ENCODE measurements around the gene CRIM1. TPM values are rescaled to one million over a fixed set of nuclear protein-coding genes. Genes with fewer than 3 reads are reported as not detected.
"Not testable (repeated sequence)": the region's sequence is repeated elsewhere in the genome, so short reads cannot be mapped to it uniquely, and the experiment has no call there.

CRIM1 gene, protein sequence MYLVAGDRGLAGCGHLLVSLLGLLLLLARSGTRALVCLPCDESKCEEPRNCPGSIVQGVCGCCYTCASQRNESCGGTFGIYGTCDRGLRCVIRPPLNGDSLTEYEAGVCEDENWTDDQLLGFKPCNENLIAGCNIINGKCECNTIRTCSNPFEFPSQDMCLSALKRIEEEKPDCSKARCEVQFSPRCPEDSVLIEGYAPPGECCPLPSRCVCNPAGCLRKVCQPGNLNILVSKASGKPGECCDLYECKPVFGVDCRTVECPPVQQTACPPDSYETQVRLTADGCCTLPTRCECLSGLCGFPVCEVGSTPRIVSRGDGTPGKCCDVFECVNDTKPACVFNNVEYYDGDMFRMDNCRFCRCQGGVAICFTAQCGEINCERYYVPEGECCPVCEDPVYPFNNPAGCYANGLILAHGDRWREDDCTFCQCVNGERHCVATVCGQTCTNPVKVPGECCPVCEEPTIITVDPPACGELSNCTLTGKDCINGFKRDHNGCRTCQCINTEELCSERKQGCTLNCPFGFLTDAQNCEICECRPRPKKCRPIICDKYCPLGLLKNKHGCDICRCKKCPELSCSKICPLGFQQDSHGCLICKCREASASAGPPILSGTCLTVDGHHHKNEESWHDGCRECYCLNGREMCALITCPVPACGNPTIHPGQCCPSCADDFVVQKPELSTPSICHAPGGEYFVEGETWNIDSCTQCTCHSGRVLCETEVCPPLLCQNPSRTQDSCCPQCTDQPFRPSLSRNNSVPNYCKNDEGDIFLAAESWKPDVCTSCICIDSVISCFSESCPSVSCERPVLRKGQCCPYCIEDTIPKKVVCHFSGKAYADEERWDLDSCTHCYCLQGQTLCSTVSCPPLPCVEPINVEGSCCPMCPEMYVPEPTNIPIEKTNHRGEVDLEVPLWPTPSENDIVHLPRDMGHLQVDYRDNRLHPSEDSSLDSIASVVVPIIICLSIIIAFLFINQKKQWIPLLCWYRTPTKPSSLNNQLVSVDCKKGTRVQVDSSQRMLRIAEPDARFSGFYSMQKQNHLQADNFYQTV
- total RNA-seq (ENCODE audit: low replicate concordance), result 100 and 108 TPM in 2 replicates

DNA sequence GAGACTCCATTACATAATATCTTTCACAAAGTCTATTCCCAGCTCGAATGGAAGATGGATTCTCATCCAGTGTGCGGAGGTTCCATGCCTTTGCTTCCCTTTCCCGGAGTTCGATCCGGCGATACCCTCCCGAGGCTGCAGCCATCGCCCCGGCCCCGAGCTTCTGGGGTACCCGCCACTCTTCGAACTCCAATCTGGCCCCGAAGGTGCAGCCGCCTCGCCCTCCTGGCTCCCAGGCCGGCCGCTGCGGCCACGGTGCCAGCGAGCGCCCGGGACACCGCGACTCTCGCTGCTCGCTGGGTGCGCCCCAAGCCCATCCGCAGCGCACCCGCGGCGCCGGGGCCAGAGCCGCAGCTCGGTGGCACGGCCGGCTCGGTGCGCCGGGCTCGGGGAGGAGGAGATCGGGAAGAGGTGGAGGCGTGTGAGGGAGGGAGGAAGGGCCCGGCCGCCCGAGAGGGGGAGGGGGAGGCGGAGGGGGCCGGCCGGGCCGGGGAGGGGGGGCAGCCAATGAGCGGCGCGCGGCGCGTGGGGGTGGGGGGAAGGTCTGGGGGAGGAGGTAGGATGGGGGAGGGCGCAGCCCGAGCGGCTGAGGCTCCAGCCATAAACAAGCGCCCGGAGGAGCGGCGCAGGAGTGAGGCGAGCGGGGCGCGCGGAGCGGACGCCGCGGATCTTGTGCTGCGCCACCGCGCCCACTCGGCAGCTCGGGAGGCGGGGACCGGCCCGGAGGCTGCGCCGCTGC is at the start of gene CRIM1:
Gene CRIM1 (plus strand): TSS at position 628 of the 739 bp plus-strand sequence. CDS start 515 bp downstream, outside the sequence.
- DNase-seq (ENCODE audit: low read depth), result peak; percentile 90
- TF ChIP-seq, protein P1, sequence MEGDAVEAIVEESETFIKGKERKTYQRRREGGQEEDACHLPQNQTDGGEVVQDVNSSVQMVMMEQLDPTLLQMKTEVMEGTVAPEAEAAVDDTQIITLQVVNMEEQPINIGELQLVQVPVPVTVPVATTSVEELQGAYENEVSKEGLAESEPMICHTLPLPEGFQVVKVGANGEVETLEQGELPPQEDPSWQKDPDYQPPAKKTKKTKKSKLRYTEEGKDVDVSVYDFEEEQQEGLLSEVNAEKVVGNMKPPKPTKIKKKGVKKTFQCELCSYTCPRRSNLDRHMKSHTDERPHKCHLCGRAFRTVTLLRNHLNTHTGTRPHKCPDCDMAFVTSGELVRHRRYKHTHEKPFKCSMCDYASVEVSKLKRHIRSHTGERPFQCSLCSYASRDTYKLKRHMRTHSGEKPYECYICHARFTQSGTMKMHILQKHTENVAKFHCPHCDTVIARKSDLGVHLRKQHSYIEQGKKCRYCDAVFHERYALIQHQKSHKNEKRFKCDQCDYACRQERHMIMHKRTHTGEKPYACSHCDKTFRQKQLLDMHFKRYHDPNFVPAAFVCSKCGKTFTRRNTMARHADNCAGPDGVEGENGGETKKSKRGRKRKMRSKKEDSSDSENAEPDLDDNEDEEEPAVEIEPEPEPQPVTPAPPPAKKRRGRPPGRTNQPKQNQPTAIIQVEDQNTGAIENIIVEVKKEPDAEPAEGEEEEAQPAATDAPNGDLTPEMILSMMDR (IDR thresholded peaks at IDR 0.05; ENCODE audit: insufficient read depth, low read length), result no peak
- H3K4me3 ChIP-seq (ENCODE audit: low read depth, low read length), result peak within 1 kb of the TSS; percentile 94

GRCh38 chr2:36307441-36307840 is 48.1 kb upstream of the CRIM1 start:
- TF ChIP-seq, protein P1 (IDR thresholded peaks at IDR 0.05; ENCODE audit: insufficient read depth, low read length), result no peak
- H3K4me3 ChIP-seq (ENCODE audit: low read depth, low read length), result no peak overlapping the region
- no peak for DNase-seq (ENCODE audit: low read depth)

- DNase-seq (ENCODE audit: low read depth); H3K4me3 ChIP-seq (ENCODE audit: low read depth, low read length): not testable (repeated sequence)
Measured at GRCh38 chr2:36310444-36310843, 45.1 kb upstream of the CRIM1 start.

DNA sequence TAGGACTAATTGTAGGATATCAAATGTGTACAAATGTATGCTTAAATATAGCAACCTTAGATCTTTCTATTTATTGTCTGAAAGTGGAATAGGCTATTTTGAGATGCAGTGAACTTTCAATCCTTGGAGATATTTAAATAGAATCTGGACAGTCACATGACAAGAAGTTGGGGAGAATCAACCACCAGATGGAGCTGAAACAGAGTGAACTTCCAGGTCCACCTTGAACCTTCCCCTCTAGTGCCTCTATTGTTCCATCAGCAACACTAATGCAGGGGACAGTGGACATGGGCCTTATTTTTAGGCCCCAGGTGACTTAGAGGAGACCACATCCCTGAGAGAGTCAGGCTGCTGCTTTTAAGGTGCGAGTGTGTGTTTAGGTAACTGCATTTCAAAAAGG is 37.0 kb upstream of the CRIM1 start:
- no peak overlapping the region for H3K4me3 ChIP-seq (ENCODE audit: low read depth, low read length)
- peak; percentile 9 for DNase-seq (ENCODE audit: low read depth)
- TF ChIP-seq, protein P1 (IDR thresholded peaks at IDR 0.05; ENCODE audit: insufficient read depth, low read length), result peak; percentile 11

DNA sequence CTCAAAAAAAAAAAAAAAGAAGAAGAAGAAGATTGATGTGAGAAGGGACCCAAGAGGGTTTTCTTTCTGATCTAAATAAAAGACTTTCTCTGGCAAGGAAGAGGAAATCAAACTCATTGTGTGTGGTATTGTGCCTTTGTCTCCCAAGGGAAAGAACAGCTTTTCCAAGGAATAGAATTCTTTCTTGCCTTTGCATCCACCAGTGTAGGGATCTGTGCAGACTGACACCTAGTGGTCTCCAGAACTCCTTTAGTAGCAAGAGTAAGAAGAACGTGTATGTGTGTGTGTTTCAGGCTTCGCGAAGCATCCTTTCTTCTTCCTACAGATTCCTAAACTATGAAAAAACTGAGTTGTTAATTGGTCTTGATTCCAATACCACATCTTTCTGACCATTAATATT is 33.5 kb upstream of the CRIM1 start:
- H3K4me3 ChIP-seq (ENCODE audit: low read depth, low read length), result no peak overlapping the region
- peak; percentile 73 for DNase-seq (ENCODE audit: low read depth)
- TF ChIP-seq, protein P1 (IDR thresholded peaks at IDR 0.05; ENCODE audit: insufficient read depth, low read length), result peak; percentile 72

DNA sequence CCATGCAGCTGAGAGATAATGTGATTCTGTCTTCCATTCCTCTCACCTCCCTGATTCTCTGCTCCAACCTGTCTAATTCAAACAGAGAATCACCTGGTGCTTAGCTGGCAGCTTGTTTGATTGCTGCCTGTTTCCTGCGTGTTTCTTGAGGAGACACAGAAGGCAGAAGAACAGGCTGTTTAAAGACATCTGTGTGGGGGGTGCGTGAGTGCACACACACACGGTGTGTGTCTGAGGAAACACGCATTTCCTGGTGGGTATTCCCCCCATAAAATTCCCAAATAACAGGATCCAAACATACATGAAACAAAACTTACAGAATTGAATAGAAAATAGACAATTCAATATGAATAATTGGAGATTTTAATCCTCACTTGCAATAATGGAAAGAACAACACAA is 29.3 kb upstream of the CRIM1 start:
- DNase-seq (ENCODE audit: low read depth), result no peak
- TF ChIP-seq, protein P1 (IDR thresholded peaks at IDR 0.05; ENCODE audit: insufficient read depth, low read length), result no peak
- no peak overlapping the region for H3K4me3 ChIP-seq (ENCODE audit: low read depth, low read length)

All from fibroblast of the aortic adventitia (primary cell).